Activated T-helper 1 cell treated with anti-CD3 and anti-CD28 coated beads, Interleukin-12 subunit alpha, Interleukin-12 subunit beta, Interleukin-2, Interleukin-4 antibody, amounts not matched to agents 30 ng/mL and 10 ng/mL and 1 ng/mL, durations not matched to agents 14 hours and 24 hours and 36 hours (primary cell): ENCODE results near the gene MAGOH. TPM values are rescaled to one million over a fixed set of nuclear protein-coding genes. Genes with fewer than 3 reads are reported as not detected.
A peak's percentile ranks its signal among the peaks of the same experiment; 100 is the strongest.

ENCODE experiments used
- DNase-seq: peaks from one replicate; pipeline ENCODE4 v3.0.0; 2021; ENCODE audit warnings: low spot score
- H3K27ac Mint-ChIP-seq: one replicate; pipeline ENCODE4 v1.8.0; 2021; ENCODE audit warnings: mild to moderate bottlenecking, mixed read lengths
- H3K27me3 Mint-ChIP-seq: one replicate; pipeline ENCODE4 v1.8.0; 2022; ENCODE audit warnings: mild to moderate bottlenecking, moderate library complexity, mixed read lengths; ENCODE audit not compliant: insufficient read depth
- H3K36me3 Mint-ChIP-seq: one replicate; pipeline ENCODE4 v1.8.0; 2021; ENCODE audit warnings: low read depth, mixed read lengths
- H3K4me1 Mint-ChIP-seq: one replicate; pipeline ENCODE4 v1.8.0; 2021; ENCODE audit warnings: low read depth, mixed read lengths
- H3K4me3 Mint-ChIP-seq: one replicate; pipeline ENCODE4 v1.8.0; 2021; ENCODE audit warnings: mild to moderate bottlenecking, moderate library complexity, mixed read lengths
- H3K9me3 Mint-ChIP-seq: one replicate; pipeline ENCODE4 v1.8.0; 2021; ENCODE audit warnings: mixed read lengths
- intact Hi-C: fragments of 100-400 bp; cut with micrococcal nuclease; formaldehyde crosslinking; loops from one replicate; pipeline ENCODE4 v1.15.1; 2024
- total RNA-seq: library from RNA; stranded (reverse); gene quantifications from 2 replicates; pipeline ENCODE4 v1.2.3, GENCODE V29; 2022

MAGOH gene
- total RNA-seq, 1 donor from 2014 or later, result 104 TPM

DNA sequence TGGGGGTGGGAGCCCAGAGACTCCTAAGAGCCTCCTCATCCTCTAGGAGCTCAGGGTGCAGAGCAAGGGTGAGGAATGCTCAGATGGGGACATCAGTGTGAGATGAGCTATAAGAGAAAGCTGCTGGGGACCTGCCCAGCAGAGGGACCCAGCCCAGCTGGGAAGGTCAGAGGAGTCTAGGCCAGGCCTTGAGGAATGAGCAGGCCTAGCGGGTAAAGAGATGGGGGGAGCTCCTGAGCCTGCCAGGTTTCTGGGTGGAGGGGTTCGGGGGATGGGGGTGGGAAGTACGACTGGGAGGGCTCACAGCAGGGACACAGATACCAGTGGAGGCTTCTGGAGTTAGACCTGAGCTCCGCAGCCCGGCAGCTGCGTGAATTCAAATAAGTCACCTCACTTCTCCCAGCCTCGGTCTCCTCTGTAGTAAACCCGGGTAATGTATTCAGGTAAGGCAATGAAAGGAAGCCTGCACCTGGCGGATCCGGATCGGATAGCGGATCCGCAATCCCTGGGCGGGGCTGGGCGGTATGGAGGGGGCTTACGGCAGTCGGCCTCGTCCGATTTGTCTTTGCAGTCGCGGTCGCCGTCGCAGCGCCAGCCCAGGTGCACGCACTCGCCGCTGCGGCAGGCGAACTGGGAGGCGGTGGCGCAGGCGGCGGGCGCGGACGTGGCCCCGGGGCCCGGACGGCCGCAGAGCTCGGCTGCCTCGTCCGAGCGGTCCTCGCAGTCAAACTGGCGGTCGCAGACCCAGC is 38.0 kb upstream of the MAGOH start:
- intact Hi-C loops, result no loop called here

GRCh38 chr1:53275566-53275965 is 37.2 kb upstream of the MAGOH start:
- DNase-seq, result no peak
- H3K9me3 Mint-ChIP-seq, result no peaks in the 10 kb centered on the region
- no peak overlapping the region for H3K27ac Mint-ChIP-seq
- H3K4me3 Mint-ChIP-seq, result no peak overlapping the region
- intact Hi-C loops, result no loop called here
- H3K27me3 Mint-ChIP-seq, result no peaks in the 10 kb centered on the region
- H3K4me1 Mint-ChIP-seq, result peaks cover 3% of the 10 kb centered on the region
- H3K36me3 Mint-ChIP-seq, result peaks cover 29% of the 10 kb centered on the region

More for the DNA sequence above, 38.0 kb upstream of the MAGOH start:
- Mint-ChIP-seq H3K9me3 (no peaks in the 10 kb centered on the region), H3K36me3 (peaks cover 29% of the 10 kb centered on the region), H3K4me1 (no peaks in the 10 kb centered on the region), H3K27ac (peak overlapping the region; percentile 1), H3K27me3 (no peaks in the 10 kb centered on the region), H3K4me3 (no peak overlapping the region)
- DNase-seq, result no peak

- intact Hi-C loops, result no loop called here
- Mint-ChIP-seq H3K9me3 (no peaks in the 10 kb centered on the region), H3K4me1 (peaks cover 12% of the 10 kb centered on the region), H3K27ac (no peak overlapping the region), H3K4me3 (no peak overlapping the region), H3K36me3 (peaks cover 35% of the 10 kb centered on the region), H3K27me3 (no peaks in the 10 kb centered on the region)
- no peak for DNase-seq
Observed at GRCh38 chr1:53274541-53275185, 36.3 kb upstream of the MAGOH start.

DNA sequence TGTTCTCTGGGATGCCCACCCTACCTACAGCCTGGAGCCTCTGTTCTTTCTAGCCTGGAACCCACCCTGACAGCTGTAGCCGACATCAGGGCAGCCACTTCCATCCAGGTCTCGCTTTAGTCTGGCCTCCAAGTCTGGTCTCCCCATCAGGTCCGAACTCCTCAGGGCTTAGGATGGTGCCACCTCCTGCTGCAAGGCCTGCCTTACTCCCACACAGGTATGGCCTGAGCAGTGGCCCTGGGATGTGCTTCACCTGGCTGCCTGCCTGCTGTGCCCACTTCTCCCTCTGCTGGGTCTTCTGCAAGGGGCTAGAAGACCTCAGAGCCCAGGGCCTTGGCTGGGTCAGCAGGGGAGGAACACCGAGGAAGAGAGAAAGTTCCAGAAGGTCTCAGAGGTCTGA is 35.7 kb upstream of the MAGOH start:
- H3K36me3 Mint-ChIP-seq, result peaks cover 37% of the 10 kb centered on the region
- peaks cover 14% of the 10 kb centered on the region for H3K4me1 Mint-ChIP-seq
- H3K27ac Mint-ChIP-seq, result peak overlapping the region; percentile 61
- H3K27me3 Mint-ChIP-seq, result no peaks in the 10 kb centered on the region
- intact Hi-C loops, result no loop called here
- no peak overlapping the region for H3K4me3 Mint-ChIP-seq
- no peak for DNase-seq
- H3K9me3 Mint-ChIP-seq, result no peaks in the 10 kb centered on the region

DNA sequence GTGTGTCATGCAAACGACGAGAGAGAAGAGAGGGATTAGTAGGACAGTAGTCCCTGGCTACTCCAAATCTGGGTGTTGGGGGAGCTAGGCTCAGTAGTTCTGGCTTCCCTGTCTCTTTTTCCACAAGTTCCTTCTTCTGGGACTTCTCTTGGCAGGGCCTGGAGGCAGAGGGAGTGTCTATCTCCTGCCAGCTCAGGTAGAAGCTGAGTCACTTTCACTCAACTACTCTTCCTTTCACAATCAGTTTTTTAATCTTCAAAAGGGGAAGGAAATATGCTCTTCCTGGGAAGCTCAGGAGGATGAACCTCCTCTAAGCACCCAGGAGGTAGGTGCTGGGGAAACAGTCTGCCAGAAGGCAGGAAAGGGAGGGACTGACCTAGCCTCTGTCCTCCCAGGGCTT is 35.2 kb upstream of the MAGOH start:
- intact Hi-C loops, result no loop called here
- H3K27ac Mint-ChIP-seq, result no peak overlapping the region
- no peak for DNase-seq
- no peaks in the 10 kb centered on the region for H3K9me3 Mint-ChIP-seq
- no peak overlapping the region for H3K4me3 Mint-ChIP-seq
- peaks cover 41% of the 10 kb centered on the region for H3K36me3 Mint-ChIP-seq
- H3K27me3 Mint-ChIP-seq, result no peaks in the 10 kb centered on the region
- H3K4me1 Mint-ChIP-seq, result peaks cover 14% of the 10 kb centered on the region

GRCh38 chr1:53272349-53272748 is 34.0 kb upstream of the MAGOH start:
- Mint-ChIP-seq H3K36me3 (peaks cover 33% of the 10 kb centered on the region), H3K4me3 (no peak overlapping the region), H3K27ac (no peak overlapping the region), H3K9me3 (no peaks in the 10 kb centered on the region), H3K4me1 (peaks cover 14% of the 10 kb centered on the region), H3K27me3 (no peaks in the 10 kb centered on the region)
- no peak for DNase-seq
- intact Hi-C loops, result no loop called here

DNA sequence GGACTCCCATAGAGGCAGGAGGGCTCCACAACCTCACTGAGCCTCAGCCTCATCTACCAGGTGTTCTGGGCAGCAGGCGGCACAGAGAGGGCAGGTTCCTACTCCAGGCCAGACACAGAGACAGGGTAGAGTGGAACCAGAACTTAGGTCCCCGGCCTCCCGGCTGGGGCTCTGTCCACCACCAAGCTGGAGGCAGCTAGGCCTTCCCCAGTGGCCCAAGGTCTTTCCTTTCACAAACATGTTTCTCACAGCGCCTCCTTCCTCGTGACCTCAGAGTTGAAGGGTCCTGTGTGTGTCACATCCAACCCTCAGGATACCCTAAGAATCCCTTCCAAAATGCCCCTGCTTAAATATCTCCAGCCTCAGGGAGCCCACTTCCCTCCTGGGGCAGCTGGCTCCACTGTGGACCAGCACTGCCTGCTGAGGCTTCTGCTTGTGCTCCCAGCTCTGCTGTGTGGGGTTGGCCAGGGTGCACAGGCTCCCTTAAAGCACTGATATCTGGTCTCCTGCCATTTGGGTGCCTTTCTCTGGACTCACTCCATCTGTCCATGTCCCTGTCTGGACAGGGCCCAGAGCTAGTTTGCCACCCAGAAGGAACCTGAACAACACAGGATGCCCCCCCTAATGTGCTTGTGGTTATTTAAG is 33.2 kb upstream of the MAGOH start:
- Mint-ChIP-seq H3K27ac (no peak overlapping the region), H3K9me3 (no peaks in the 10 kb centered on the region), H3K27me3 (no peaks in the 10 kb centered on the region), H3K4me1 (peaks cover 14% of the 10 kb centered on the region), H3K36me3 (peaks cover 36% of the 10 kb centered on the region), H3K4me3 (no peak overlapping the region)
- no peak for DNase-seq
- intact Hi-C loops, result no loop called here

- no peak overlapping the region for H3K4me3 Mint-ChIP-seq
- no peak overlapping the region for H3K27ac Mint-ChIP-seq
- intact Hi-C loops, result no loop called here
- peaks cover 14% of the 10 kb centered on the region for H3K4me1 Mint-ChIP-seq
- no peak for DNase-seq
- H3K27me3 Mint-ChIP-seq, result no peaks in the 10 kb centered on the region
- no peaks in the 10 kb centered on the region for H3K9me3 Mint-ChIP-seq
- H3K36me3 Mint-ChIP-seq, result peaks cover 39% of the 10 kb centered on the region
Observed at GRCh38 chr1:53270873-53271272, 32.6 kb upstream of the MAGOH start.

DNA sequence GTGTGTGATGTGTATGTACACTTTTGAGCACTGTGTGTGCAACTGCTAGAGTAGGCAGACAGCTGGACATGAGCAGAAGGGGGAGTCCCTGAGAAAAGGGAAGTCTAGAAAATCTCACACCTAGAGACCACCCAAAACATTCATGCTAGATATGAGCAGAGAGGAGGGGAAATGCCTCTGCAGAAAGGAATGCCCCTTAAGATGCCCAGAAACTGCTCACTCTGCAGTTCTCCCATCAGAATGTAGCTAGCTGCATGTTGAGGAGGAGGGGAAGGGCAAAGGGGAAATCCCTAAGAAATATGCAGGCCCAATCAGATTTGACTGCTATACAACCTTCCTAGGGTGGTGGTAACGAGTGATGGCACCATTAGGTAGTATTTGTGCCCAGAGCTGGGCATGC is 31.8 kb upstream of the MAGOH start:
- Mint-ChIP-seq H3K36me3 (peaks cover 45% of the 10 kb centered on the region), H3K27ac (no peak overlapping the region), H3K4me3 (no peak overlapping the region), H3K9me3 (no peaks in the 10 kb centered on the region), H3K4me1 (peaks cover 14% of the 10 kb centered on the region), H3K27me3 (no peaks in the 10 kb centered on the region)
- intact Hi-C loops, result no loop called here
- no peak for DNase-seq

GRCh38 chr1:53267761-53268160 is 29.4 kb upstream of the MAGOH start:
- Mint-ChIP-seq H3K4me1 (peaks cover 14% of the 10 kb centered on the region), H3K9me3 (no peaks in the 10 kb centered on the region), H3K4me3 (no peak overlapping the region), H3K36me3 (peaks cover 52% of the 10 kb centered on the region), H3K27ac (no peak overlapping the region), H3K27me3 (no peaks in the 10 kb centered on the region)
- intact Hi-C loops, result no loop called here
- no peak for DNase-seq

- no peaks in the 10 kb centered on the region for H3K9me3 Mint-ChIP-seq
- peaks cover 14% of the 10 kb centered on the region for H3K4me1 Mint-ChIP-seq
- no peak overlapping the region for H3K4me3 Mint-ChIP-seq
- H3K27me3 Mint-ChIP-seq, result no peaks in the 10 kb centered on the region
- H3K36me3 Mint-ChIP-seq, result peaks cover 50% of the 10 kb centered on the region
- H3K27ac Mint-ChIP-seq, result no peak overlapping the region
- no peak for DNase-seq
- intact Hi-C loops, result no loop called here
Observed at GRCh38 chr1:53266038-53266437, 27.7 kb upstream of the MAGOH start.

GRCh38 chr1:53265581-53265980 is 27.3 kb upstream of the MAGOH start:
- H3K4me1 Mint-ChIP-seq, result peaks cover 10% of the 10 kb centered on the region
- peak overlapping the region; percentile 14 for H3K27ac Mint-ChIP-seq
- intact Hi-C loops, result no loop called here
- no peaks in the 10 kb centered on the region for H3K27me3 Mint-ChIP-seq
- peaks cover 52% of the 10 kb centered on the region for H3K36me3 Mint-ChIP-seq
- no peak overlapping the region for H3K4me3 Mint-ChIP-seq
- H3K9me3 Mint-ChIP-seq, result no peaks in the 10 kb centered on the region
- DNase-seq, result no peak

DNA sequence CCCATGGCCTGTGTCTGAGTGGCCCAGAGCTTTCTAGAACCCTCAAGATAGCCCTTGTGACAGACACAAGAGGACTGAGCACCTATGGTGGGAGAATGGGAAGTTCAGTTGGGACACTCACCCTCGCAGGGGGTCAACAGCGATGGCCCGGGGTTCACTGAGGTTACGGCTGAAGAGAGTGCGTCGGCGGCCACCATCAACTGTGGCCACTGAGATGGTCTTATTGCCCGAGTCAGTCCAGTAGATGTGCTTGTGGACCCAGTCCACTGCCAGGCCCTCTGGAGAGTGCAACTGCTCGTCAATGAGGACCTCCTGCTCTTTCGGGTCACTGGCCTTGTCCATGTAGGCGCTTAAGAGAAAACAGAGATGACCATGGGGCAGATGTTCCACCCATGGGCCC is 25.7 kb upstream of the MAGOH start:
- no peaks in the 10 kb centered on the region for H3K9me3 Mint-ChIP-seq
- intact Hi-C loops, result no loop called here
- H3K36me3 Mint-ChIP-seq, result peaks cover 49% of the 10 kb centered on the region
- H3K4me1 Mint-ChIP-seq, result no peaks in the 10 kb centered on the region
- no peak overlapping the region for H3K27ac Mint-ChIP-seq
- H3K4me3 Mint-ChIP-seq, result no peak overlapping the region
- DNase-seq, result no peak
- no peaks in the 10 kb centered on the region for H3K27me3 Mint-ChIP-seq
